Effector CD8-positive, alpha-beta T cell (primary cell): Measurements from ENCODE around the gene RS1.

Experiments
- DNase-seq: peaks from one replicate; lab custom pipeline; 2025; lab: John Stamatoyannopoulos, UW

The RS1 gene

DNA sequence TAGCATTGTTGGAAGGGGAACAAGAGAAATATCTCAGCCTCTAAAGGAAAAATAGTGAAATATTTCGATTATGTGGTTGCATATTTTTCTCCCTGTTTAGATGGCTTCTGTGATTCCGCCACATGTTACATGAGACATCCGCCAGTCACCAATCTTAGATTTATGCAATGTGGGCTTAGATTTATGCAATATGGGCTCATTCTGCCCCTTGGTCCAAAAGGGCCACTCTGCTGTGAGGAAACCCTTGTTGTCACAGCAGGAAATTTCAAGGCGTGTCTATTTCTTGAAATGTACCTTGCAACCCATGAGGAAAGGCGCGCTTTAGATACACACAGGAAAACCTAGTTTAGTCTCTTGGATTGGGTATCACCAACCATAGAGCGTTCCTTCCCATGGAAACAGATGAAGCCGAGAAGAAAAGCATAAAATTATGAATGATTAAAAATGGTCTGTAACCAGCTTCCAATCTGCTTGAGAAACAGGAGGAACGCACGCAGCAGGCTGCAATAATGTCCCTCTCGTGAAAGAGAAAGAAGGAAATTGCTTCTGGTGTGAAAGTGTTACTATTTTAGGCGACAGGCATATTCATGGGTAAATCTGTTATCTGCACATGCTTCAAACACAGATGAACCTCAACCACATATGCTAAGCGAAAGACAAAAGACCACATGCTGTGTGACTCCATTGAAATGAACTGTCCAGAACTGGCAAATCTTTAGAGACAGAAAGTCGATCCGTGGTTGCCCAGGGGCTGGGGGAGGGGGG is 3.7 kb downstream of the RS1 start:
- DNase-seq: no peak

GRCh38 chrX:18666614-18667013 is 5.3 kb downstream of the RS1 start:
- DNase-seq: no peak

- no peak for DNase-seq
These were observed 7.0 kb downstream of the RS1 start for GRCh38 chrX:18664947-18665346.

- no peak for DNase-seq
These were observed 10.6 kb downstream of the RS1 start for GRCh38 chrX:18661273-18661672.

- no peak for DNase-seq
These were observed 16.8 kb downstream of the RS1 start for GRCh38 chrX:18654875-18655836.

DNA sequence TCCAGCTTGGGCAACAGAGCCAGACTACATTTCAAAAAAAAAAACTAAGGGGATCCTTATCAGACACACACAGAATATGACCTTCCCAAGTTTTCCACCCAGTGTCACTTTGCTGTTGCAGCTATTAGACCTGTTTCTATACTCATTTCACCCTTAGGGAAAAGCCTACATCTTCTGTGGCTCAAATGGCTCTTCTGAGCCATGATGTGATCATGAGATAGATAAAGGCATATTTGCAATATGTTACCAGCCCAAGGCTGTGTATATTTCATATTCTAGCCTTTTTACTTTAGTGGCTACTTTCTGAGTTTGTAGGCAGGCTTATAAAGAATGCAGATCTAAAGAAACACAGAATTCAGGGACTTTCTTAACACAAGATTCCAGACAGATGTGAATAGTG is 19.3 kb downstream of the RS1 start:
- DNase-seq: no peak

DNA sequence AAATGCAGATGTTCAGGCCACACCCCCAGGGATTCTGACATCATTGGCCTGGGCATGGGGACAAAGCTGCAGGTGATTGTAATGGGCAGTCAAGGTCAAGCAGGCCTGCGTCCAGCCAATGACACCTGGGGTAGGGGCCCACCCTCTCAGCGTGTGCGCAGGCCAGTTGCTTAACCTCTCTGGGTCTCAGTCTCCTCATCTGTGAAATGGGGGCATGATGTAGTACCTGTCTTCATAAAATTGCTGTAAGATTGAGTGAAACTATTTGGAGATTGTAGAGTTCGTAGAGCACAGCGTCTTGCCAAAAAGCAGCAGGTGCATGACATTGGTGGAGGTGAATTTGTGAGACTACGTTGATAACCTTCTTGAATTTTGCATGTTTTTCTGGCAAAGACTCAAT is 21.2 kb downstream of the RS1 start:
- DNase-seq: no peak

DNA sequence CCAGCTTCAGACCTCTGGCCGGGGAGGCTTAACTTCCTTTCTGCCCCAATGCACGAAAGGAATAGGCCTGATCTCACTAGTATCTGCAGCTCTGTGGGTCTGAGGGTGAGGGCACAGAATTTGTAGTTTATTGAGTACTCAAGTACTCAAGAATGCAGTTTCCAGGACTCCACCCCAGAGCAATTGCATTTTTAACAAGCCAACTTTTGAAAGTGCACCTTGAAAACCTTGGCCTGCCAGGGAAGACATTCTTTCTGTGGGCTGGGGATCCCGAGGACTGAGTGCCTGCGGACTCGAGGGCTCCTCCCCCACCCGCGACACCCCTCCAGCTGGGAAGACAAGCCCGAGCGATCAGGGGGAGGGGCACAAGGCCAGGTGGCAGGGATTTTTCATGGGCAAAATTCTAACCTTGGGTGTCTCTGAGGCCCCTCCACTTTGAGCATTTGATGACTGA is 22.4 kb downstream of the RS1 start:
- no peak for DNase-seq

GRCh38 chrX:18647621-18648020 is 24.3 kb downstream of the RS1 start:
- DNase-seq: no peak

- no peak for DNase-seq
These were observed 28.1 kb downstream of the RS1 start for GRCh38 chrX:18643853-18644252.

GRCh38 chrX:18643243-18643642 is 28.7 kb downstream of the RS1 start:
- DNase-seq: no peak

DNA sequence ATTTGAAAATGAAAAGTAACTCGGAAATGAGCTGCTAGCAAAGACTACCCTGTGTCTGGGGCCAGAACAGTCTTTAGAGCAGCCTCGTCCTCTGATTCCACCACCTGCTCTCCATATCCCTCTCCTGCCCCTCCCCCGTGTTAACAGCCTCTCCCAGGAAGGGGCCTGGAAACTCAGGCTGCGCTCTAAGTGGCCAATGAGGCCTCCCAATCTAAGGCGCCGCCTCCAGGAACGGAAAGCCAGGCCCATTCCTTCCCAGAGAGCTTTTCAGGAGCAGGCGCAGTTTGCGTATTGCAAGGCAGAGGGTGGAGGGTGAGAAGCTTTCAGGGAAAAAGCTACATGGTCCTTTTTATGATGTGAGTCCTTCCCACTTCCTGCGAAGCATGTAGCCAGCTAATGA is 31.2 kb downstream of the RS1 start:
- no peak for DNase-seq

GRCh38 chrX:18639280-18639679 is 32.6 kb downstream of the RS1 start:
- DNase-seq: no peak

DNA sequence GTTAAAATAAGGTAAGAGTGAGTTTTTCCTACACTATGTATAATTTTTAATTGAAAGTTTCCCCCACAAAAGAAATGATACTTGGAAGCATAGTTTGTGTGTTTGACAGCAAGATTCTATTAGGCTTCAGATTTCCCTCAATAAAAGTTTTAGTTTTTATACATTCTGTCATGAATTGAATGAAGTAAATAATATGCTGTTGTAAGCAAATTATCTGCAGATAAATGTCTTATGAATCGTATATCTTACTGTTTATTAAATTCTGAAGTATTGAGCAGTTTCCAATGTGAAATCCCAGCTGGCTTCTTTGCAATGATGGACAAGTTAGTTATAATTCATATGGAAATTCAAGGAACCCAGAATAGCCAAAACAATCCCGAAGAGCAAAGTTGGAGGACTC is 33.5 kb downstream of the RS1 start:
- DNase-seq: no peak

GRCh38 chrX:18630934-18631333 is 41.0 kb downstream of the RS1 start:
- DNase-seq: no peak

GRCh38 chrX:18624599-18624998 is 47.3 kb downstream of the RS1 start:
- DNase-seq: no peak

DNA sequence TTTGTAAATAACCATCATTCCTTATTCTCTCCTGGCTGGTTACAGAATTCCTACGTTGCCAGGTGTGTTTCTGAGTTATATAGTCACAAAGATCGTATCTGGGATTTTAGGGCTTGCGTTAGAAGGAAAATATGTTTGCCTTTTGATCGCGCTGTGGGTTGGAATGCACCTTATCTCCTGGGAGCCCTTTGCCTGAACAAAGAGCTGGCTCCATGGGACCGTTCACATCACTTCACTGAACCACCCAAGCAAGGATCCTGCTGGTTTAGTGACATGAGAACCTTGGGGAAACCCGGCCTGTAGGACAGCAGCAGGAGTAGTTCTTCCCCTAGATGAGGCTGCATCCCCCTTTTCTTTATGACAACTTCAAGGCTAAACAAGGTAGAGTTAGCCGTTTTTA is 51.6 kb downstream of the RS1 start:
- no peak for DNase-seq

DNA sequence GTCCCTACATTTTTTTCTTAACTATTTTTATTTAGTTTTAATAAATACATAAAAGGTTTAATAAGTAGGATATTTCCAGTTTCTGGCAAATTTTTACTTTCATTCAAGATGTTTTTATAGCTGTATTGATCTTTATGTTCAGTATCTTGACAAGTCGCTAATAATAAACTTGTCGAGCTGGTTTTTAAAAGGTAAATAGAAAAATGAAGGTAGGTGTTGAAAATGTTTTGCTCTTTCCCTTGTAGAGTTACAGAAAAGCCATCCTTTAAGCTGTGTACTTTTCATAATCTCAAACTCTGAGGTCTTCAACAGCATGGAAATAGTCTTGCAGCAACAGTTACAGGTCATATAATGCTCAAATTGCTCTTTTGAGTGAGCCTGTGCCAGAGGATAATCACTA is 52.6 kb downstream of the RS1 start:
- no peak for DNase-seq

GRCh38 chrX:18617407-18617750 is 54.5 kb downstream of the RS1 start:
- DNase-seq: no peak

DNA sequence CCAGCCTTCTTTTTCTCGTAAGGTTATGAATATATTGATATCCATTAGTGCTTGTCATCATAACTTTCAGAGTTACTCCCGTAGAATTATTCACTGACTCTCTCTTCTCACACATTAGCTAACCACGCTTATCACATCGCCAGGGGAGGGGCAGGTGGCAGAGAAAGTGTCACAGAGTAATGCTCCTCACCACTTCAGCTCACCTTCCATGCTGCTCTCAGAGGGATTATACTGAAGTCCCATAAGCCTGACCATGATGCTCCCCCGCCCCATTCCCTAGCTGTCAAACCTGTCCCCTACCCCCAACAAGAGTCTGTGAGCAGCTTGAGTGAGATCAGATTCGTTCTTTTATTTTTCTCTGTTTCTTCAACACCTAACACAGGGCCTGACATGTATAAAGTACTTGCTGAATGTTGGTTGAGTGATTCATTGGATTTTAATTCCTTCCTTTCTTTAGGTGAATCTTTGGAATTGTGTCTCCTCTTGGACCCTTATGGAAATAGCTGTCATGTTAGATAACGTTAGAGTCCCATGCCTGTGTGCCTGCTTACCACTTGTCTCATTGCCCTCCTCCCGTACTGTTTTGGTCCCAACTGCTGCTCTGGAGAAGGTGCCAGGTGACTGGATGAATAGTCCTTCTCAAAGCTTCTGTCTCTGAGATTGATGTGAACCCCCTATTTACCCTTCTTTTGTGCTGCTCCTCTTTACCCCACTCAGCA is 55.1 kb downstream of the RS1 start:
- DNase-seq: no peak

- DNase-seq: no peak
These were observed 57.8 kb downstream of the RS1 start for GRCh38 chrX:18613930-18614639.

- no peak for DNase-seq
These were observed 63.9 kb downstream of the RS1 start for GRCh38 chrX:18607966-18608365.
